GM19043 (cell line): ENCODE data around the gene GOLGA6L10.
"Not testable (repeated sequence)": the region's sequence is repeated elsewhere in the genome, so short reads cannot be mapped to it uniquely, and the experiment has no call there.

Experiments
- ATAC-seq: cut with Tn5 transposase; IDR thresholded peaks from one replicate; pipeline ENCODE4 v1.9.1; 2021; ENCODE audit warnings: low read depth; ENCODE audit not compliant: unreplicated experiment

Gene GOLGA6L10

DNA sequence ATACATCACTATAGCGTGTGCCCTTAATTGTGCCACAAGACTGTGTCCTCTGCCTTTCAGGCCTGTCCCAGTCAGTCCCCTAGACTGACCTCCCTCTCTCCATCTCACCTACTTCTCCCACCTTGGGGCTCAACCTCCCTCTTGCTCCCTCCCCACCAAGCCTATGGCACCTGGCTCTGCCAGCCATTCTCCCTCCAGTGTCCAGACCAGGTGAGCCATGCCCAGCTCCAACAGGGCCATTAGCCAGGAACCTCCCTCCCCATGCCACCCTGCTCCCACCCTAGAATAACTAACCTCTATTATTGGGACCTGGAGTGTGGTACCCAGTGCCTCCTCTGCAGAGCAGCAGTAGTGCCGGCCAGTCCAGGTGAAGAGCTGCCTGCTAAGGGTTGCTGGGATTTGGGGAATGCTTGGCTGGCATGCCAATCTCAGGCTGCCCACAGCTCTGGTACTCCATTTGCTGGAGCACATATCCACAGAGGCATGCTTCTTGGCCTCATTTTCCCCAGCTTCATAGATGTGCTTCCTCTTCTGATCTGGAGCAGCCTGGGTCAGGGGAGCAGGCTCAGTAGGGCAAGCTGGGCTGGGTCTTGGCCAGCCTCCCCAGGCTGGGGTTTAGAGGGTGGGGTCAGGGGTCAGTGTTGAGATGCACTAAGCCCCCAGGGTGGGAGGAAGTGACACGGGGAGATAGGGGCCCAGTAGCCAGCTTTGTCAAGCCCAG, 47.8 kb downstream of the GOLGA6L10 start:
- no peak for ATAC-seq

DNA sequence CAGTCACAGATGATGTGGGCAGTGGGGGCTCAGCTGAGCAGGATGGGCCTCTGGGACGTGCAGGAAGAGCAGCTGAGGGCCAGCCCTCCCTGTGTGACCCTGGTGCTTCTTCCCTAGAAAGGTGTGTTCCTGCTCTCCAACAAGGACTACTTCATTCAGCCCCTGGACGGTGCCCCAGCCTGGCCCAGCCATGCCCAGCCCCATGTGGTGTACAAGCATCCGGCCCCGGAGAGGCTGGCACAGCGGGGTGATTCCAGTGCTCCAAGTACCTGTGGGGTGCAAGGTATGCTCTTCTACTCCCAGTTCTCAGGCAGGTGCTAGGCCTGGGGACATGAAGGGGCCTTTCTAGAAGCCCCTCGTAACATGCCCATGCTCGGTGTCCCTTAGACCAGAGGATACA, 48.4 kb downstream of the GOLGA6L10 start:
- no peak for ATAC-seq

DNA sequence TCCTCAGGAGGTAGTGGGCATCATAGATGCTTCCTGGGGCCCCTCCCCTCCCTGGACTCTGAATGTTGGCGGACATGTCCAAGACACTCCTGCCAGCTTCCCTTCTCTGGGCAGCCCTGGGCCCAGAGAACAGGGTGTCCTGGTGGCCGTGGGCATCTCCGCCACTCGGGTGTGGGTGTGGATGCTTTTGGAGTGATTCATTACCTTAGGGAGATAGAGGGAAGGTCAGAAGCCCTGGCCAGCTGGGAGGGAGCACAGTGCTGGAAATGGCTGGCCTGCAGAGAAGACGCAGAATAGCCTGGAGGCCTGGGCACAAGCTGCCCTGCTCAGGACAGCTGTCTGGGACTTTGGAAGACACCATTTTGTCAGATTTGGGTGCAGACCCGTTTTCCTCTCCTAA, 48.9 kb downstream of the GOLGA6L10 start:
- not testable (repeated sequence) for ATAC-seq

DNA sequence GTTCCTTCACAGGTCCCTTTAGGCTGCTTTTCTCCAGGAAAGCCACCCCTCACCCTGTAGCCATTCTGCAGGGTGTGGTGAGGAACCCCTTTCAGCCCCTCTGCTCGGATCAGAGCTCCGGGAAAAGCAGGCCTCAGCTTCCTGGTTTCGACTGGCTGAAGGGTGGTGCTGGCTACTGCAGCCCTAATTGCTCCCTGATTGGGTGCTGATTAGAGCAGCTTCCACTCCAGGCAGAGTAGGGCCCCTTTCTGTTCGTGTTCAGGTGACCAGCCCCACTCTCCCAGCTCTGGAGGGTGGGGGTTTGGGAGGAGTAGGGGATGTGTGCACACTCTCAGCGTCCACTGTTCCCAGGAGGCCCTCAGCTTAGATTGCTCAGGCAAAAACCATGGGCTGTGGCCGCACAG, 49.8 kb downstream of the GOLGA6L10 start:
- not testable (repeated sequence) for ATAC-seq

DNA sequence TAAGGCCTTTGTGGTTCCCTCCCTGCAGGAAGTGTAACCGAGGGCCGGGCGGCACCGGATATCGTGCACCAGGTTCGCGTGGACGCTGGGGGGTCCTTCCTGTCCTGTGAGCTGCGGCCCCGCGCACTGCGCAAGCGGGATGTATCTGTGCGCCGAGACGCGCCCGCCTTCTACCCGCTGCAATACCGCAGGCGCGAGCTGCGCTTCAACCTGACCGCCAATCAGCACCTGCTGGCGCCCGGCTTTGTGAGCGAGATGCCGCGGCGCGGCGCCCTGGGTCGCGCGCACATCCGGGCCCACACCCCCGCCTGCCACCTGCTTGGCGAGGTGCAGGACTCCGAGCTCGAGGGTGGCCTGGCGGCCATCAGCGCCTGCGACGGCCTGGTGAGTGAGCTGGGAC, 50.8 kb downstream of the GOLGA6L10 start:
- ATAC-seq = no peak

DNA sequence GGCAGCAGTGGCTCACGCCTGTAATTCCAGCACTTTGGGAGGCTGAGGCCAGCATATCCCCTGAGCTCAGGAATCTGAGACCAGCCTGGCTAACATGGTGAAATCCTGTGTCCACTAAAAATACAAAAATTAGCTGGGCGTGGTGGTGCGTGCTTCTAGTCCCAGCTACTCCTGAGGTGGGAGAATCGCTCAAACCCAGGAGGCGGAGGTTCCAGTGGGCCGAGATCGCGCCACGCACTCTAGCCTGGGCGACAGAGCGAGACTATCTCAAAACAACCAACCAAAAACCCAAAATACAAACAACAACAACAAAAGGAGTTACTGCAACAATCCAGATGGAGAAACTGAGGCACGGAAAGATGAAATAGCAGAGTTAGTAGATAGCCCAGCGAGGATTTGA, 51.2 kb downstream of the GOLGA6L10 start:
- ATAC-seq = no peak

DNA sequence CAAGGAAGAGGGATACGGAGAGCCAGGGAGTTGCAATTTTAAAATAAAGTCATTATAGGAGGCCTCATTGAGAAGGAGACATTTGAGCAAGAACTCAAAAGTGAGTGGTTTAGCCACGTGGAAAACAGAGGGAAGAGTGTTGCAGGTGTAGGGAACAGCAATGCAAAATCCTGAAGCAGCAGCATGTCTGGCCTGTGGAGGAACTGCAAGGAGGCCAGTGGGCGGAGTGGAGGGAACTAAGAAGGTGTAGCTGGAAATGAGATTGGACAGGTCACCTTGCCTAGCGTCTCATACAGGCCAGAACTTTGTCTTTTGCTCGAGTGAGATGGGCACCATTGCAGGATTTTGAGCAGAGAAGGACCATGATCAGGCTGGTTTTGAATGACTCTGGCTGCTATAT, 51.7 kb downstream of the GOLGA6L10 start:
- ATAC-seq = no peak

DNA sequence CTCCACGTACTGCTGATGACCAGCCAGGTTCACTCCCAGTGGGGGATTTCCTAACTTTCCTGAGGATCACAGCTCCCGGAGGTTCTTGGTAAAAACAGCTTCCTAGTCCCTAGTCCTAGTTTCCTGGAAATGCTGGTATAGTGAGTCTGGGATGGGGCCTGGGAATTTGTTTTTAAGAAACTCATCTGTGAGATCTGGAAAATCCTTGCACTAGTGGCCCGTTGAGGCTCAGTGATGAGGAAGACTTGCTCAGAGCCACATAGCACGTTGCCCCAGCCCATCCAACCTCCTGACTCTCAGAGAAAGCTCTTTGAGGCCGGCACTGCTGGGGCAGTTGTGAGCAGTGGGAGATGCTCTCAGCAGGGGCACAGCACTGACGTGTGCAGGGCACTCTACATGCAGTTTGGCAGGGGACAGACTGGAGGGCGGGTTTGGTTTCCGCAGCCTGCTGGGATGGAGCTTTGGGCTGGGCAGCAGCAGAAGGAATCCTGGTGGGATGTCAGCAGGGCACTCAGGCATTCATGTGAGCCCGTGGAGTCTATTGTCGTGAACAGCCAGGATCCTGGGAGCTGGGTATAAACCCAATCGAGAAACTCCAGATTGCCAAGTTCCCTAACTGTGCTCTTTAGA, 55.1 kb downstream of the GOLGA6L10 start:
- no peak for ATAC-seq

DNA sequence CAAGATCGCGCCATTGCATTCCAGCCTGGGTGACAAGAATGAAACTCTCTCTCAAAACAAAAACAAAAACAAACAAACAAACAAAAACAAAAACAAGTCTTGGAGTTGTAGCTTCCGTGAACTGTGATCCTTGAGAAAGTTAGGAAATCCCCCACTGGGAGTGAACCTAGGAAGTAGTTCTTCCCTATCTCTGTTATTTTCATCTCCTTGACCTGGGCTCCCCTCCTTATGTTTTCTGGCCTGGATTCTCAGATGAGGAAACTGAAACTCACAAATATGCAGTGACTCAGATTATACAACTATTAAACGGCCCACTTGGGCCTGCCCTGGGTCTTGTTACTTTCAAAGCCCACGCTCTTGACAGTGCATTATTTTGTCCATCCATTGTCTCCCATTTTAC, 57.0 kb downstream of the GOLGA6L10 start:
- ATAC-seq = no peak
